Measurements from ENCODE around the gene RPS25.
"Not testable (repeated sequence)": the region's sequence is repeated elsewhere in the genome, so short reads cannot be mapped to it uniquely, and the experiment has no call there.

The RPS25 gene

GRCh38 chr11:119015054-119015611 lies 3.0 kb downstream of the RPS25 start:
- DNase-seq (ENCODE audit: low spot score), result no peak

- no peak for DNase-seq (ENCODE audit: low spot score)
Observed at GRCh38 chr11:119014209-119014924, 3.8 kb downstream of the RPS25 start.

GRCh38 chr11:119012629-119013170 lies 5.4 kb downstream of the RPS25 start:
- no peak for DNase-seq (ENCODE audit: low spot score)

GRCh38 chr11:119011476-119012053 lies 6.6 kb downstream of the RPS25 start:
- no peak for DNase-seq (ENCODE audit: low spot score)

- DNase-seq (ENCODE audit: low spot score), result no peak
Observed at GRCh38 chr11:119006656-119007055, 11.5 kb downstream of the RPS25 start.

GRCh38 chr11:119000906-119001305 lies 17.2 kb downstream of the RPS25 start:
- DNase-seq (ENCODE audit: low spot score), result no peak

GRCh38 chr11:118998822-118999221 lies 19.3 kb downstream of the RPS25 start:
- DNase-seq (ENCODE audit: low spot score), result peak; percentile 59

- DNase-seq (ENCODE audit: low spot score), result no peak
Observed at GRCh38 chr11:118998388-118998717, 19.8 kb downstream of the RPS25 start.

GRCh38 chr11:118997627-118998387 lies 20.3 kb downstream of the RPS25 start, which contains the start of gene CENATAC:
Gene CENATAC (plus strand): TSS chr11:118998138. CDS start chr11:118998198, 60 bp downstream.
- DNase-seq (ENCODE audit: low spot score), result peak; percentile 99

- peak; percentile 73 for DNase-seq (ENCODE audit: low spot score)
Observed at GRCh38 chr11:118996926-118997626, 21.1 kb downstream of the RPS25 start.

GRCh38 chr11:118991486-118992038 lies 26.6 kb downstream of the RPS25 start:
- not testable (repeated sequence) for DNase-seq (ENCODE audit: low spot score)

- no peak for DNase-seq (ENCODE audit: low spot score)
Observed at GRCh38 chr11:118988280-118988679, 29.9 kb downstream of the RPS25 start.

GRCh38 chr11:118984825-118985224 lies 33.3 kb downstream of the RPS25 start:
- no peak for DNase-seq (ENCODE audit: low spot score)

- not testable (repeated sequence) for DNase-seq (ENCODE audit: low spot score)
Observed at GRCh38 chr11:118984337-118984736, 33.8 kb downstream of the RPS25 start.

- DNase-seq (ENCODE audit: low spot score), result no peak
Observed at GRCh38 chr11:118980191-118980881, 37.8 kb downstream of the RPS25 start.

- no peak for DNase-seq (ENCODE audit: low spot score)
Observed at GRCh38 chr11:118979434-118979833, 38.7 kb downstream of the RPS25 start.

- no peak for DNase-seq (ENCODE audit: low spot score)
Observed at GRCh38 chr11:118975771-118976709, 42.1 kb downstream of the RPS25 start.

- no peak for DNase-seq (ENCODE audit: low spot score)
Observed at GRCh38 chr11:118973985-118974384, 44.2 kb downstream of the RPS25 start.

- no peak for DNase-seq (ENCODE audit: low spot score)
Observed at GRCh38 chr11:118971646-118972045, 46.5 kb downstream of the RPS25 start, which contains the start of gene FOXR1. Gene FOXR1 (plus strand): TSS chr11:118971761. CDS start chr11:118971932, 171 bp downstream.

- not testable (repeated sequence) for DNase-seq (ENCODE audit: low spot score)
Observed at GRCh38 chr11:118969508-118969907, 48.6 kb downstream of the RPS25 start.
